ENCODE data around the gene RANBP3L. TPM values are rescaled to one million over a fixed set of nuclear protein-coding genes. Genes with fewer than 3 reads are reported as not detected.

RANBP3L gene
- total RNA-seq, 4 donors from 2014 or later = 0.54 TPM; not detected in 3

DNA sequence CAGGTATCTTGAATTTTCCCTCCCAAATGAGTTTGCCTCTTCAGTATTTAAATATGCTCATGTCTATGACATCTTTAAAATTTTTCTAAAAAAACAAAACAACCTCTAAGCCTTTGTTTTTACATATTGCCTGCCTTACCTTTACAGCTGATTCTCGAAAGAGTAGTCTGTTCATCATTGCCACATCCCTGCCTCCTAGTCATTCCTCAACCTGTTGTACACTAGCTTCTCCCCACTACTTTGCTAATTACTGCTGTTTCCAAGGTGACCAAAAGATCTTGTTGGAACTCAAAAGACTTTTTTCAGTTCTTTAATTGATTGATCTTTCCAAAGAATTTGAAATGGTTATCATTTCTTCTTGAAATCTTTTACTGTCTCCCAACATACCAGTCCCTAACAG lies 58.0 kb downstream of the RANBP3L start:
- no peak overlapping the region for H3K27ac ChIP-seq
- DNase-seq = no peak

DNA sequence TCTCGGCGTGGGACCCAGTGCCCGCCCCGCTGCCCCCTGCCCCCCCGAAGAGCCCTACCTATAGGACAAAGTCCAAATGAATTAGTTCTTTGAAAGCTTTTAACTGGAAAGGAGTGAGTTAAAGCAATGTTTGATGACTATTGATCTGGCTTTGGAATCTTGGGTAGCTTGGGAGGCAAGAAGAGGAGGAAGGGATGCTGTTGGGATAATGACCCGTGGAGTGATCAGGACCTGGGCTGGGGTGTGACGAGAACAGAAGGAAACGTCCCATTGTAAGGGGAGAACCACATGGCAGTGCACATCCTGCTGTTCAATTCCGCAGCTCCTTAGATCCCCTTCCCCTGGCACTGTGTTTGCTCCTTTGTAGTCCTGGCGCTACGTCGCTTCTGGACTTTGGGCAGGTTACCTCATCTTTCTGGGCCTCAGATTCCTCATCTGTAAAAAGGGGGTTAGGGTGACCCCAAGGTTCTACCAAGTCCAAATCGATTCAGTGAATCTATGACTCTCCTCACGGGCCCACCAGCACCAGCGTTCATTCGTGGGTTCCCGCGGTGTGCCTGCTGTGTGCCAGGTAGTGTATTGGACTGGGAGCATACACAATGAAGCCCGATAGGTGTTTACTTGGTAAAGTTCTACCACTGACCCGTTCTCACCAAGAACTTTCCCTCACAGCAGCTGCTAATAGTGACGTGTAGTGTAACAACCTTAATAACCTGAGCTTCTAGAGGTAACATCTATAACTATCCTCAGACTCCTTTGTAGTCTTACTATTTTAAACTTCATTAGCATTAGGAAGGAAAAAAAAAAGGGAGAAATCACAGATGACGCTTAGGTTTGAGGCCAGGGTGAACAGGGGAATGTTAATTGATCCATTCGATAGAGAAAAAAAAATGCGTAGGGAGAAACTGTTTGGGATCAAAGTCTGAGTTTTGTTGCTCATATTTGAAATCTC lies 58.9 kb downstream of the RANBP3L start:
- no peak for TF ChIP-seq POLR2A (IDR thresholded peaks at IDR 0.05)
- TF ChIP-seq, protein P1, sequence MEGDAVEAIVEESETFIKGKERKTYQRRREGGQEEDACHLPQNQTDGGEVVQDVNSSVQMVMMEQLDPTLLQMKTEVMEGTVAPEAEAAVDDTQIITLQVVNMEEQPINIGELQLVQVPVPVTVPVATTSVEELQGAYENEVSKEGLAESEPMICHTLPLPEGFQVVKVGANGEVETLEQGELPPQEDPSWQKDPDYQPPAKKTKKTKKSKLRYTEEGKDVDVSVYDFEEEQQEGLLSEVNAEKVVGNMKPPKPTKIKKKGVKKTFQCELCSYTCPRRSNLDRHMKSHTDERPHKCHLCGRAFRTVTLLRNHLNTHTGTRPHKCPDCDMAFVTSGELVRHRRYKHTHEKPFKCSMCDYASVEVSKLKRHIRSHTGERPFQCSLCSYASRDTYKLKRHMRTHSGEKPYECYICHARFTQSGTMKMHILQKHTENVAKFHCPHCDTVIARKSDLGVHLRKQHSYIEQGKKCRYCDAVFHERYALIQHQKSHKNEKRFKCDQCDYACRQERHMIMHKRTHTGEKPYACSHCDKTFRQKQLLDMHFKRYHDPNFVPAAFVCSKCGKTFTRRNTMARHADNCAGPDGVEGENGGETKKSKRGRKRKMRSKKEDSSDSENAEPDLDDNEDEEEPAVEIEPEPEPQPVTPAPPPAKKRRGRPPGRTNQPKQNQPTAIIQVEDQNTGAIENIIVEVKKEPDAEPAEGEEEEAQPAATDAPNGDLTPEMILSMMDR (IDR thresholded peaks at IDR 0.05) = no peak
- peak in 1 of 3 donors; percentile 51 for DNase-seq
- Histone ChIP-seq H3K4me3 (peak overlapping the region; percentile 74 to 94 (median 86)), H3K9me3 (no peaks in the 10 kb centered on the region), H3K36me3 (no peaks in the 10 kb centered on the region), H3K27ac (peak overlapping the region; percentile 94 to 97 (median 96)), H3K4me1 (peaks cover 0 to 20% (median 0%) of the 10 kb centered on the region in 4 donors), H3K27me3 (no peaks in the 10 kb centered on the region)

More for the DNA sequence above, 58.0 kb downstream of the RANBP3L start:
- H3K4me3 ChIP-seq = no peak overlapping the region
- peaks cover 0 to 15% (median 0%) of the 10 kb centered on the region in 4 donors for H3K4me1 ChIP-seq
- no peaks in the 10 kb centered on the region for H3K9me3 ChIP-seq
- TF ChIP-seq, protein P1 (IDR thresholded peaks at IDR 0.05) = no peak
- TF ChIP-seq POLR2A (IDR thresholded peaks at IDR 0.05) = no peak
- H3K36me3 ChIP-seq = no peaks in the 10 kb centered on the region
- H3K27me3 ChIP-seq = no peaks in the 10 kb centered on the region

DNA sequence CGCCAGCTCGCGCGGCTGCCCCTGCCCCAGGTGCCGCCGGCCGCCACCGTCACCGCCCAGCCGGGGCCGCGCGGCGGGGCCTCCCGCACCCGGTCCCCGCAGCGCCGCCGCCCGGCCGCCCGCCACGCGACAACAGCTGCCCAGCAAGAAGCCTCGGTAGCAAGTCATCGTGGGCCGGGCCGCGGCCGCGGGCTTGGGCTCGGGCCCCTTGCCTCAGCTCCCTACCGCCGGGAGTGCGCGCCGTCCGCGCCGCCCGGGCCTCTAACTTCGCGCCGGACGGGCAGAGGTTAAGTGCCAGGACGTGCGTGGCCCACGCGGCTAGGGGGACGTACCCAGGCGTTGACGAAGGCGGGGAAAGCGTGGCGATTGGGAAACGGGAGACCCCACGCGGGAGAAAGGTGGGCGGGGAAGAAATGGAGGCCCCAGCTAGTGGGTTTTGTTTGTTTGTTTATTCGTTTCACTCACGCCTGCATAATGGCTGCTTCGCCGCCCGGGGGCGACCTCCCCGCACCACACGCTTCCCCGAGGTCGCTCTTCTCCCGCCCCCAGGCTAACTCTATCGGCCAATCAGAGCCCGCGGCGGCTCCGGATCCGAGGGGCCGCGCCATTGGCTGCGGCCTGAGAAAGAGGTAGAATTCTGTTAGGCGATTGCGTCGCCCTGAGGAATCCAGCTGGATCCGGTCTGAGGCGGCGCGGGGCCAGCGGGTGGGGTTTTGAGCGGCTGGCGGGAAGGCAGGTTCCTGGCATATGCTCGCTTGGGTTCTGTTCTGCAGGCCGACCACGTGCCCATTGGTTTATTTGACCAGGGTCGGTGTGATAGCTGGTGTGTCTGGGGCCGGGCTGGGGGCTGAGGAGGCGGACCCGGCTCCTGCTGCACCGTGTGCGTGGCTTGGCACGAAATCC lies 59.8 kb downstream of the RANBP3L start, which contains the start of gene NADK2:
Gene NADK2 (minus strand): TSS at position 295 of the 903 bp plus-strand sequence. CDS start 127 bp downstream, at position 168.
- Histone ChIP-seq H3K27me3 (no peaks in the 10 kb centered on the region), H3K27ac (peak within 1 kb of the TSS; percentile 94 to 97 (median 96)), H3K36me3 (no peaks in the 10 kb centered on the region), H3K4me1 (peaks cover 0 to 24% (median 0%) of the 10 kb centered on the region in 4 donors), H3K4me3 (peak within 1 kb of the TSS; percentile 74 to 94 (median 86)), H3K9me3 (no peaks in the 10 kb centered on the region)
- TF ChIP-seq, protein P1 (IDR thresholded peaks at IDR 0.05) = peak; percentile 50 to 81 (median 61)
- peak; percentile 69 to 73 for TF ChIP-seq POLR2A (IDR thresholded peaks at IDR 0.05)
- DNase-seq = peak; percentile 92 to 97 (median 96)

DNA sequence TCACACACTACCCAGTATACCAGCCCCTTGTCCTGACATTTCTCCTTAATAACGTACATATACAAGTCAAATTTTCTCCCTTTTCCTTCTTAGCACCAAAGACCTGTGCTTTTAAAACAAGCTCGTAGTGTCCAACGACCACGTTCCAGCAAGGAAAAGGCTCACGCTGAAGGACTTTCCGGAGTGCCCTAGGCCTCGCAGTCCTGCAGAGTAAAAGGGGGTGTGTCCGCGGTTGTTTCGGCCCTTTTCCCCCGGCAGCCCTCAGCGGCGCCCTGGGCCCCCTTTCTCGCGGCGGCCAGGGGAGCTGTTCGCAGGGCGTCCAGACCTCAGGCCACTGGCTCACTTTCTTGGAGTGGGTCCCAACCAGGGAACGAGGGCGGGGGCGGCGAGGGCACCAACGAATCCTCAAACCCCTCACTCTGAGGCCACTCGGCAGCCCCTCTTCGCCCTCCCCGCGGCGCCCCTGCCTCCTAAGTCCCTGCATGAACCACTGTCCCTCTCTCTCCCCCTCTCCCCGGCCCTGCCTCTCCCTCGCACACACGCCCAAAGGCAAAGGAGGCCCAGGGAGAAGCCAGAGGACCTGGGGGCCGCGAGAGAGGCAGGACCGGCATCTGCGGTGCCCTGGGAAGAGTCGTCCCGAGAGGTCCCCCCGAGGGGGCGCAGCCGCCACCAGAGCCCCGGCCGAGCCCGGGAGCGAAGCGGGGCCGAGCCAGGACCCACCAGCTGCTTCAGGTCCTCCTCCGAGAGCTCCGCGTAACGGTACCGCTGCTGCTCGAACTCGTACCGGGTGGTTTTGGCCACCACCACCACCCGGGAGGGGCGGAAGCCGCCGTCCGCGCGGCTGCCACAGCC lies 60.7 kb downstream of the RANBP3L start:
- Histone ChIP-seq H3K27me3 (no peaks in the 10 kb centered on the region), H3K9me3 (no peaks in the 10 kb centered on the region), H3K27ac (peak overlapping the region; percentile 94 to 97 (median 96)), H3K4me1 (peaks cover 0 to 24% (median 0%) of the 10 kb centered on the region in 4 donors), H3K36me3 (no peaks in the 10 kb centered on the region), H3K4me3 (peak overlapping the region; percentile 74 to 94 (median 86))
- peak; percentile 55 to 77 (median 70) for DNase-seq
- TF ChIP-seq, protein P1 (IDR thresholded peaks at IDR 0.05) = no peak
- no peak for TF ChIP-seq POLR2A (IDR thresholded peaks at IDR 0.05)
